GM19239 (cell line): ENCODE measurements around the gene SH3BGR.

Source experiments
- DNase-seq: peaks from one replicate; pipeline ENCODE4 v3.0.0; 2011; ENCODE audit warnings: low spot score; ENCODE audit not compliant: insufficient read length
- FAIRE-seq: peaks from 2 replicates; lab custom pipeline; 2011; peaks lifted over from hg19 to GRCh38; lab: Jason Lieb, UNC

The SH3BGR gene

DNA sequence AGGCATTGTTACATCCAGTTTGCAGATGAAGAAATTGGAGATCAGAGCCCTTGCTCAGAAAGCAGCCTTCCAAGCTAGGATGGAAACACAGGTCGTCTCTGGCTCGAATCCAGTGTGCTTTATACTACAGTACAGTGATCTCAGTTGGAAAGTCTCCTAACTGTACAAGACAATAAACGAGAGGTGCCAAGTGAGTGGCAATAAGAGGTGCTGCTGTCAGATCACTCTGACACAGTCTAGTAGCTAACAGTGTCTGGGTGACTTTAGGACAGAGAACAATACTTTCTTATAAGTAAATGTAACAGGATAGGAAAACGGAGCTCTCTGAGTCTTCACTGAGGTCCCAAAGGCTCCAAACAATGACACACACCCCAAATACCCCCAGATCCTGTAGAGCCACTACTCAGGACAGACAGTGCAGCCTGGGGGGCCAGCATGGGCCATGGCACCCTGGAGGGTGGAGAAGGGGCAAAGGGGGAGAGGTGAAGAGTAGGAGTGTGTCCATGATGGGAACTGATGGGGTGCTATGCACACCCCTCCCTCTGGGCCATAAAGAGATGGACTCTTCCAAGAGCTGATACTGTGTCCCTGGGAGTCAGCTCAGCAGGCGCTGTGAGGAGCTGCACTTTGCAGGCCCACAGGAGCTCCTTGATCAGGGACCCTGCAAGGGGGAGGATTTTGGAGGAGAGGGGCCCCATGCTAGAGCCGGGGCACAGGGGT is 3.3 kb downstream of the SH3BGR start:
- DNase-seq (no peak), FAIRE-seq (no peak)

DNA sequence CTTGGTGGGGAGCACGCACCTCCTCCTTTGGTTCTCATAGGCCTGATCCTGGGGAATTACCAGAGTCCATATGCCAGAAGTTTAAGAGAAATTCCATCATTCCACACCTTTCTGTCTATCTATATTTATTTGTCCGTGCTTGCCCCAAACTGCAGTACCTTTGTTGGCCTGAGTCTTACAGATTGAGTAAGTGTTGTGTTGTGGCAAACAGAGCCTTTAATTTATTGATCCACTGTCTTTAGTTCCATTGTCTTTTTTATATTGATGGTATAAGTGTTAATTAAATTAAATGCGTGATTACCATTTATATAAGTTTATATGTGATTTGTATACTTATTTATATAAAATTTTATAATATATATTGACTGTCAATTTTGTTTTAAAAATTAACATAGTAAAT is 4.9 kb downstream of the SH3BGR start:
- no peak for FAIRE-seq
- no peak for DNase-seq

DNA sequence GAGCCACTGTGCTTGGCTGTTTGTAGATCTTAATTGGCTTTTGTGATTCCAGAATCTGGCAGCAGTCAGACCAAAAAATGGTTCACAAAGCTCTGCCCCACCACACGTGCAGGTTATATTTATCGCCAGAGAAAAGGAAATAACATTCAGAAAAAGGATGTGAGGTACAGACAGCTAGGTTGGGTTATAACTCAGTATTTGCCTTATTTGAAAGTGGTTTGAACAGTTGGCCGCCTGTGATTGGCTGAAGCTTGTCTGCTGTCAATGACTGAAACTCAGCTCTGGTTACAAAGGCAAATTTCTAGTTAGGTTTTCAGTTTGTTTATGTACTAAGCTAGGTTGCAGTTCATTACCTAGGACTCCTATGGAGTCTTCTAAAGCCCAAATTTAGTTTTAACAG is 9.6 kb downstream of the SH3BGR start:
- no peak for DNase-seq
- no peak for FAIRE-seq

DNA sequence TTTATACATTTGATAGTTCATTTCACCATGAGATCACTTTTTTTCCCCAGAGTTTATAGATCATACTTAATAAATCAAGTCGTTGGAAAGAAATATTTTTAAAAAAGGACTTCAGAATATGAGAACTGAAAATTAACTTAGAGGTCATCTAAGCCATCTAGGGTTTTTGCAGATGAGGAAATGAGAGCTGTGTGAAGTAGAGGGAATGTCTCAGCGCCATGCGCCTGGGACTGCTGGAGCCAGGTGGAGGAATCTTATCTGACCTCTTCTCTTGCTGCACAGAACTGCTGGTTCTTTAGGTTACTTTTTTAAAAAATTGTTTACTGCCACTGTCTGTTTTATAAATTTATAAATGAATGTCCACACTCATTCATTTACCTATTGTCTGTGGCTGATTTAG is 11.5 kb downstream of the SH3BGR start:
- DNase-seq (no peak), FAIRE-seq (no peak)

DNA sequence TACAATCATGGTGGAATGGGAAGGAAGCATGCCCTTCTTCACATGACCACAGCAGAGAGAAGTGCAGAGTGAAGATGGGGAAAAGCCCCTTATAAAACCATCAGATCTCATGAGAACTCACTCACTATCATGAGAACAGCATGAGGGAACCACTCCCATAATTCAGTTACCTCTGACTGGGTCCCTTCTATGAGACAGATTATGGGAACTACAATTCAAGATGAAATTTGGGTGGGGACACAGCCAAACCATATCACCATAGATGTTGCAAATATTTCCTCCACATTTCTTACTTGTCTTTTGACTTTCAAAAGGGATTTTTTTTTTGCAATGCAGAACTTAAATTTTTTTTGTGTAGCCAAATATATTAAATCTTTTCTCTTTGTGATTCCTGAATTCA is 14.8 kb downstream of the SH3BGR start:
- FAIRE-seq (no peak), DNase-seq (no peak)

DNA sequence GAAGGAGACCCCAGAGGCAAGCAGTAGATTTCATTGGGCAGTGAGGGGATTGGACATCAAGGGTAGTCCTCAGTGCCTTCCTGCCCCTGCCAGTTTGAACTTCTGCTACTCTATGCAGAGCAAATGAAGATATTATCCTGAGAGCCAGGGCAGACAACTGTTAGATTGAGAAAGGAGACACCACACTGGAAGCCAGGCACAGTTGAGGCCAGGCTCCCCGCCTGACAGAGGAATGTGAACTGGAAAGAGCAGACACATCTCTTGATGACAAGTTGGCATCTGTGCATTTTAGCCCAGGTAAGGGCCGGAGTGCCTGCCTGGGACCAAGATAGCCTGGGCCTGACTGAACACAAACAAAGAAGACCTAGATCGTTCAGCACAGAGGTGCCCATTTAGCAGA is 16.0 kb downstream of the SH3BGR start:
- DNase-seq = no peak
- FAIRE-seq = no peak

DNA sequence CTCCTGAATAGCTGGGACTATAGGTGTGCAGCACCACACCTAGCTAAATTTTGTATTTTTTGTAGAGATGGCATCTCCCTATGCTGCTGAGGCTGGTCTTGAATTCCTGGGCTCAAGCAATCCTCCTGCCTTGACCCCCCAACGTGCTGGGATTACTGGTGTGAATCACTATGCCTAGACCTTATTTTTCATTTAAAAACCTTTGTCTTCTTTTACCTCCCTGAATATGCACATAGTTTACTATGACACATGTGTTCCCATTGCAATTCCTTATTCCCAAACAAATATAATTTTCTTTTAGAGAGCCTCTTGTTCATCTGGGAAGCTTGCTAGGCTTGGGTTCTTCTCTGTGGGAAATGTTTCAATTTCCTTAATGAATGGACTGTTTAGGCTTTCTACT is 16.8 kb downstream of the SH3BGR start:
- no peak for DNase-seq

DNA sequence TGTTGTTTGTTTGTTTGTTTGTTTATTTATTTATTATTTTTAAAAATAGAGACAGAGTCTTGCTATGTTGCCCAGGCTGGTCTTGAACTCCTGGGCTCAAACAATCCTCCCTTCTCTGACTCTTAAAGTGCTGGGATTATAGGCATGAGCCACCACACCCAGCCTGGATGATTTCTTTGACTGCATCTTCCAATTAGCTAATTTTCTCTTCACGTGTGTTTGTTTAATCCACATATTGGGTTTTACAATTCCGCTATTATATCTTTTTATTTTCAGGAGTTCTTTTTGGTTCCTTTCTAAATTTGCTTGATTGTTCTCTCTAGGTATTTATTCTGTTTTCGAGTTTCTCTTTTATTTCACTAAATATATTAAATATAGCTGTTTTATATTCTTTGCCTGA is 19.8 kb downstream of the SH3BGR start:
- DNase-seq (no peak), FAIRE-seq (no peak)

More for the DNA sequence above, 16.8 kb downstream of the SH3BGR start:
- no peak for FAIRE-seq

DNA sequence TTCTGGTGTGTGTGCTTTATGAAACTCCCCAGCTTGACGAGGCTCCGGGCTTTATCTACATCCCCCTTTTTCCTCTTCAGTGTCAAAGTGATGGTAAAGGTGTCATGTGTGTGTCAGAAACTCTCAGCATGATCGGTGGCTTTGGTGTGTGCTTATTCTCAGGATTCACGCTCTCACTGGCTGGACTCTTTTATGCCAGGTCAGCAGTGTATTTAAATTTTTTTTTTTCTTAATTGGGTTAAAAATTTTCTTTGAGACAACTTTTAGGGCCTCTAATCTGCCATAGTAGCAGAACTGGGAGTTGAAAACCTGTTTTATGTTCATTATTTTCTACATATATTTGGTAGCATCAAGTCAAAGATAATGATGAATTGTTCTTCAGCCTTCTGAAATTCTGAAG is 21.0 kb downstream of the SH3BGR start:
- DNase-seq (no peak), FAIRE-seq (no peak)

DNA sequence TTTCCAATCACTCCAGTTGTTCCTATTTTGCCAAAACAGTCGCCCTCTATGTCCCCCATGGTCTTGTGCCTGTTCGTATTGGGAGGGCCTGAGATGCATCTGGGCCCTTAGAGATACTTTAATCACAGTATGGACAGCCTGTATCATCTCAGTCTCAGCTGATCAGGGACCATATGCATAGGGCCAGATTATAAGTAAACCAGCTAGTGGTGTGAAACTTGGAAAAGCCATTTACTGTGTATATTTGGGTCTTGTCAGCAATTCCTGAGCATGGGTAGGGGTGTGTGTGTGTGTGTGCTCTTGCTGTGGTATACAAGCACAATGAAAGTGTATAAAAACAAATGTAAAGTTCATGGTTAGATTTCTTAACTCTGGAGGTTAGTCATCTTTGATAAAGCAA is 22.8 kb downstream of the SH3BGR start:
- FAIRE-seq (no peak), DNase-seq (no peak)

DNA sequence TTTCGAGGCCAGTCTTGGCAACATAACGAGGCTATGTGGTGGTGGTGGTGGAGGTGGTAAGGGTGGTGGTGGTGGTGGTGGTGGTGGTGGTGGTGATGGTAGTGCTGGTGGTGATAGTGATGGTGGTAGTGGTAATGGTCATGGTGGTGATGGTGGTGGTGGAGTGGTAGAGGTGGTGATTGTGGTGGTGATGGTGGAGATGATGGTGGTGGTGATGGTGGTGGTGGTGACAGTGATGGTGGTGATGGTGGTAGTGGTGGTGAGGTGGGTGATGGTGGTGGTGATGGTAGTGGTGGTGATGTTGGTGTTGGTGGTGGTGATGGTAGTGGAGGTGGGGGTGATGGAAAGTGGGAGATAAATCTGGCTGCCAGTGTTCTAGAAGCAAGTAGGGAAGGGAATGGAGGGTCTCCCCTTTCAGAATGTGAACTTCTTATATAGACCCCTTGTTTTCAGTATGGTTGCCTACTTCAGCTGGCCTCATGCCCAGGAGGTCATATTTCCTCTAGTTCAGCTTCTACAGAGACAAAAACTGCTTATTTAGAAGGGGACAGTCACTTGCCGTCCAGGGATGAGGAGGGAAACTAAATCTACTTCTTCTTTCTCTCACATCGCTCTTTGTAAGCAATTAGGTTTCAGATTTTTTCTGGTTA is 27.5 kb downstream of the SH3BGR start:
- DNase-seq (no peak), FAIRE-seq (no peak)

DNA sequence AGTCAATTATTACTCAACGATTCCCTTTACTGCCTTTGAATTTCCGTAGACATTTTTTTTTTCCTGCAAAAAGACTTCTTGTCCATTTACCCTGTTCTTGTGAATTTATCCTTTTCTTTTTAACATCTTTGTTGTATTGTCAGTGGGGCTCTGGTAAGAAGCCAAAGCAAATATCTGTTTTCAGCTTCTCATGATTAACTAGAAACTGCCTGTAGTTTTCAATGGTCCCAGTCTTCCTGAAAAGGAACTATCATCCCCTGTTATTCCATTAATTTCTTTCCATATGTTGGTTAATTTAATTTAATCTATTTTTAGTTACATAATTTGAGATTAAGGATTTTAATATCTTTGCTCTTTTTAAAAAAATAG is 28.0 kb downstream of the SH3BGR start:
- DNase-seq (no peak), FAIRE-seq (no peak)

DNA sequence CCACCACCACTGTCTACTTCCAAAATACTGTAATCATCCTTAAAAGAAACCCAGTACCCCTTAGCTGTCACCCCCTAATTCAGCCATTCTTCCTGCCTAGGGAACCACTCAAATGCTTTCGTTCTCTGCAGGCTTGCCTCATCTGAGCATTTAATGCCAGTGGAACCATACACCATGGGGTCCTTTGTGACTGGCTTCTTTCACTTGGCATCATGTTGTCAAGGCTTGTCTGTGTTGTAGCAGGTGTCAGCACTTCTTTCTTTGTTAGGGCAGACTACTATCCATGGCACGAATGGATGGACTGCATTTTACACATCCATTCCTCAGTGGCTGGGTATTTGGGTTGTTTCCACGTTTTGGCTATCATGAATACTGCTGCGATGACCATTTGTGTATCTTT is 28.5 kb downstream of the SH3BGR start:
- DNase-seq = no peak
- FAIRE-seq = no peak

DNA sequence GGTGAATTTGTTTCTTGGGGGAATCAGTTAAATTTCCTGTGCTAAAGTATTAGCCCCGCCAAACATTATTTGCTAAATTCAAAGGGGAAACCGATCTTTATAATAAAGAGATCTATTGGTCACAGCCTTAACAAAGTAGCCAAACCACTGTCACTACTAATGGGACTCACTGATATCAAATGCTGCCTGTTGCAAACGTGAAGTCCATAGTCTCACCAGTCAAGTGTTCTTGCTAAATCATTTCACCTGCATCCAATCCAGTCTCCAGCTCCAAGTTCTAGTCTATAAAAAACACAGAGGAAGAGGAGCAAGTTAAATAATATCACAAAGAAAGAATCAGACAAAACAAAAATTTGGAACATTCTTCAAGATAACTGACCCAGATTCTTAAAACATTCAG is 30.1 kb downstream of the SH3BGR start:
- FAIRE-seq (no peak), DNase-seq (no peak)

DNA sequence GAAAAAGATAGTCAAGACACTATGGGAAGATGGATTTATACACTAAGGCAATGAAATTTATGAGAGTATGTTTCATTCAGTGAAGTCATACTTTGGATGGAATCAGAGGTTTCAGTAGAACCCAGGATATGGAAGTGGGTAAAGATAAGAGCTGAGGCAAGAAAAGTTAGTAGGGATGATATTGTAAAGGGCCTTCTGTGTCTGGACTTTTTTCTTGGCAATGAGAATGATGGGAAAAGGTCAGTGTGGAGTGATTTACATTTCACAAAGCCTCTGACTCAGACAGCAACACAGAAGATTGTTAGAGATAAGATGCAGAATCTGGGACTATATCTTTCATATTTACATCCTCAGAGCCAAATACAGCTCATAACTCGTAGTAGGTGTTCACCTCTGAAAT is 32.1 kb downstream of the SH3BGR start:
- DNase-seq (no peak), FAIRE-seq (no peak)

DNA sequence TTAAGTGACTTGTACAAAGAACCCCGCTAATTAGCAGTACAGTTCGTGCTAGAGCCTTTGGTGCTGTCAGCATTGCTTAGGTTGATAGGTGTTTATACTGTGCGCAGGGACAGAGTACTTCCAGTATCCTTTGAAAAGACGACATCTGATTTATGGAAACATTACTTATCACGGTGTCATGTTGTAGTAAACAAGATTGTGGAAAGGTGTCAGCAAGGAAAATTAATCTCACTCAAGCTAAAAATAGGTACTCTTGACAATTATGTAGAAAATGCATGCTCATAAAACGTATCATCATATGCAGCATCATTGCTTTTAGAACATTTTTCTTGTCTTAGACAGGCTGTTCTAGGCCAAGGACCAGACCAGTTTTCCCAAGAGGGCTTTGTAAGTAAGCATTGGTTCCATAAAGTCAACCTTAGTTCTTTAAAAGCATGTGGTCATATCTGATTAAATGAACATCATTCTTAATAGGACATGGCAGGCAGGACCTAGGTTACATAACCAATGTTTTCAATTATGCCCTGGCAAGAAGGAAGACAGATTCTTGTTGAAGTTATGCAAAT is 33.0 kb downstream of the SH3BGR start:
- FAIRE-seq = no peak
- DNase-seq = no peak

DNA sequence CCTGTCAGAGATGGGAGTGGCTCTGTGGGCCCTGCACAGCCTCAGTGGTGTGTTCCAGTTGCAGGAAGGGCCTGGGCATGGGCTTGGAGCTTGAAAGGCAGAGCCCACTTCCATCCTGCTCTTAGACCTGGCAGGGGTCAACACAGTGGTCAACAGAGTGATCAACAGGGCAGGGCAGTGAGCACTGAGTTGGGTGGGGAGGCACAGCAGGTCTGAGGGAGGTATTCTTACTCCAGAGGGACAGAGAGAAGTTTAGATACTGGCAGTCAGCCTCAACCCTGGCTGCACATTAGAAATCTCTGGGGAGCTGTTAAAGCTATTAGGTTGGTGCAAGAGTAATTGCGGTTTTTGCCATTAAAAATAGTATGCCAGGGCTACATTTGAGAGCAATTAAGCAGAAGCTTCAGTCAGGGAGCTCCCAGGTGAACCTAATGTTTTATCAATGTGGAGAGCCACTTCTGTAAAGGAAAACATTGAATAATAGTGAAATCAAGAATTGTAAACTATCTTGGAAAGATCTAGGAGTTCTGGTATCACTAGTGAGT is 37.7 kb downstream of the SH3BGR start:
- DNase-seq (no peak), FAIRE-seq (no peak)

DNA sequence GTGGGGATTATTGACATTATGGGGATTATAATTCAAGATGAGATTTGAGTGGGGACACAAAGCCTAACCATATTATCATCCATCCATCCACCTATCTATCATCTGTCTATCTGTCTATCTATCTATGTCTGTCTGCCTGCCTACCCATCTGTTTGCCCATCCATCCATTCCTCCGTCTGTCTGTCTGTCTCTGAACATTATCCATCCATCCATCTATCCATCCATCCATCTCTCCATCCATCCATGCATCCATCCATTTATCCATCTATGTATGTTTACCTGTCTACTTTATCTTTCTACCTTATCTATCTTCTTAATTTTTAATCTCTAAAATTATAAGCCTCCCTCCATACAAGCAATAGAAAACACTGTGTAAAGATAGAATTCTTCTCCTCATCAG is 47.4 kb downstream of the SH3BGR start:
- no peak for FAIRE-seq
- DNase-seq = no peak

DNA sequence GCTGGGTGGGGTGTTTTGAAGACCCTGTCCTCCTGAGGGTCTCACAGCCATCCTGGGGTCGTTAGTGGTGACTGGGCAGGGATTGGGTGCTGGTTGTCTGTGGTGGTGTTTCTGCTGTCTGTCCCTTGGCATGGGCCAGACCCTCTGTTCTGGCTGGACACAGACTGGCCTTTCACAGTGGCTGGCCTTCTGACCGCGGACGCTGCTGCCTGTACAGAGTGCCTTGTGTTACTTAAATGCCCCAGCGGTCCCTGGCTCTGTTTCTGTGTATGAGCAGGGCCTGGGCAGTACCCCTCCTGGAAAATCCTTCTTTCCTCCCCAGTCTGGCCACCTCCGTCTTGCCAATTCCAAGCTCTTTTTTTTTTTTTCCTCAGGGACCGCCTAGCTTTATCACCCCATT is 50.9 kb downstream of the SH3BGR start:
- FAIRE-seq (no peak), DNase-seq (no peak)

DNA sequence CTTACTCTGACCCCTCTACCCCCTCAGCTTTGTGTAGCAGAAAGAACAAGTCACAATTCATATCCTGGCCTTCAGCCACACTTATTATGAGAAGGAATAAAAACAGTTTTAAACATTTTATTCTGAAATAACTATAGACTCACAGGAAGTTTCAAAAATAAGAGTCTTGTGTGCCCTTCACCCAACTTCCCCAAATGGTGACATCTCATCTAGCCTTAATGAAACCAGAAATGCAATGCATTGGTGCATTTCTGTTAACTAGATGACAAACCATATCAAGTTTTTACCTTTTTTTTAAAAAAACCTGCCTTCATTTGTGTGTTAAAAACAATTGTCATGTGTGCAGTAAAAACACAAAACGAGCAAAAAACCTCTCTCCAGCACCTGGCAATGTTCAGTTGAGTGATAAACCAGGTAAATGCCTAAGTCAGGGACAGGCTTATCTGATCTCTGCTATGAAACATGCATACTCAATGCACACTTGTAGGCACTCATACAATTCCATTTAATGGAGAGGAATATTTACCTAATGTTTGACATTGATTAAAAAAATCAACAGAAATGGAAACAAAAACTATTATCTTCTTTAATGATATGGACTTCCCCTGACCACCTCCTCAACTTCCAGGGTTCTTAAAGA is 51.5 kb downstream of the SH3BGR start:
- no peak for DNase-seq
- no peak for FAIRE-seq

DNA sequence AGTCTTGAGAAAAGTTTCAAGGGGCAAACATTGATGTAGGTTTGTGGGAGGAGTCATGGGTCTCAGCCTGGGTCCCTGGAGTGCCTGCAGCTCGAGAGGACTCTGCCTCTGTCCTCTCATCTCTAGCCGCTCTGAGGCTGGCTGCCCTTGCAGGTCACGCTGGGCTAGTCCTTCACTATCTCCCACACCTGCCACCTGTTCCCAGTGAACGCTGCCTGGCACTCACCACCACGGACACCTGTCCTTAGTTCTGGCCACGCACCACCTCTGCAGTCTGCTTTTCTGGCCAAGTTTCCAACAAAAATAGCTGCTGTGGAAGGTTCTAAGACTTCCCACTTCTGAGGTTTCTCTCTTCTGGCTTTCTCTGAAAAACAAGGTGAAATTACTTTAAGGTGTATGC is 52.5 kb downstream of the SH3BGR start:
- DNase-seq = no peak
- no peak for FAIRE-seq
